Measurements from ENCODE around the gene HRCT1.
A peak's percentile ranks its signal among the peaks of the same experiment; 100 is the strongest.

Gene HRCT1

DNA sequence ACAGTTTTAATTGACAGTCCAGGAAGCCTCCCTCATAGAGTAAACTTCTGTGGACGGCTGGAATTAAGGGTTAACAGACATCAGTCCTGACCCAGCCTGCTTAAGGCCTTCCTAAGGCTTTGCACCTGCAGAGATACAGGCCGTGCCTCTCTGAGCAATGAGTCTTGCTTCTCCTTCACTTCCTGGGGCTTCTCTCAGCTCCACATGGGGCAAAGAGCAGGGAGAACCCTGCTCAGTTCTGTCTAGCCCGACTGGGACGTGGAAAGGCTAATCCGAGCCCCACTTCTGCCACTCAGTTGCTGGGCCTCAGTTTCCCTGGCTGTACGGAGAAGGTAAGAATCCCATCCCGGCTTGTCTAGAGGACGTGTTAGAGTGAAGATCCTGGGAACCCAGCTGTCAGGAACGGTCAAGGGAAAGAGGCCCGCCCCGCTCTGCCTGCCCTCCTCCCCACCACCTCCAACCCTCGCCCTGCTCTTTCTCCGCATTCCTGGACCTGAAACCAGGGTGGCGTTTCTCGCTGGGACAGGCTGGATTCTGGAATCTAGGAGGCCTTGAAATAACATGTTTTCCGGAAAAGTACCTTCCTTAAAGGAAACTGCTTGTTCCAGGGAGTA, 9.8 kb downstream of the HRCT1 start:
- DNase-seq, result no peak
- H3K4me3 Mint-ChIP-seq, result no peak overlapping the region
- H3K27ac Mint-ChIP-seq, result no peak overlapping the region
- CTCF ChIA-PET, result interaction anchor here (1.0 to 2.2 kb wide), 4 partner anchors 9 to 185 kb away, joined by 3 to 6 read pairs (median 4); no protein-coding TSS in a partner anchor
- no peaks in the 10 kb centered on the region for H3K36me3 Mint-ChIP-seq
- peaks cover 15% of the 10 kb centered on the region for H3K4me1 Mint-ChIP-seq
- no peaks in the 10 kb centered on the region for H3K27me3 Mint-ChIP-seq
- no peaks in the 10 kb centered on the region for H3K9me3 Mint-ChIP-seq

- no peaks in the 10 kb centered on the region for H3K27me3 Mint-ChIP-seq
- H3K4me3 Mint-ChIP-seq, result no peak overlapping the region
- no peak for DNase-seq
- CTCF ChIA-PET, result interaction anchor here (1.3 to 1.7 kb wide), 2 partner anchors 28 to 106 kb away, joined by 5 to 6 read pairs; no protein-coding TSS in a partner anchor
- H3K9me3 Mint-ChIP-seq, result no peaks in the 10 kb centered on the region
- H3K27ac Mint-ChIP-seq, result peak overlapping the region; percentile 8
- no peaks in the 10 kb centered on the region for H3K36me3 Mint-ChIP-seq
- H3K4me1 Mint-ChIP-seq, result peaks cover 3% of the 10 kb centered on the region
These were observed 11.3 kb downstream of the HRCT1 start for GRCh38 chr9:35917261-35917660.

DNA sequence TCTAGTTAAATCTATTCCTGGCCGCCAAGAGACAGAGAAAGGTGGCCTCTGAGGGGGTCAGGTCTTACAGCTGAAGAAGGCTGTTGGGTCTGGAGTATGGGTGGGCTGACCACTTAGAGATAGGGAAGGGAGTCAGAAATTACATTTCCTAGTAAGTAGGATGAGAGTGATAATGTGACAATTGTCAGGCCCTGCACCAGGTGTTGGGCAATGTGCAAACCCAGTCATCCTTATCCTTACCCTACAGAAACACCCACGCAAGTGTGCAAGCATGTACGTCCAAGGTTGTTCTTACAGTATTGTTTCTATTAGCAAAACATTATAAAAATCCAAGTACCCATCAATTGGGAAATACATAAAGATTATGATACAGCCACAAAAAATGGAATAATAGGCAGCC, 12.8 kb downstream of the HRCT1 start:
- H3K4me1 Mint-ChIP-seq, result no peaks in the 10 kb centered on the region
- H3K27me3 Mint-ChIP-seq, result no peaks in the 10 kb centered on the region
- no peaks in the 10 kb centered on the region for H3K36me3 Mint-ChIP-seq
- no peak overlapping the region for H3K27ac Mint-ChIP-seq
- H3K9me3 Mint-ChIP-seq, result no peaks in the 10 kb centered on the region
- CTCF ChIA-PET, result interaction anchor here (1.7 kb wide), 1 partner anchor 27 kb away, joined by 6 read pairs; no protein-coding TSS in a partner anchor
- no peak overlapping the region for H3K4me3 Mint-ChIP-seq
- DNase-seq, result no peak

- CTCF ChIA-PET, result interaction anchor here (0.8 to 2.0 kb wide), 4 partner anchors 8 to 37 kb away, joined by 4 to 9 read pairs (median 6); no protein-coding TSS in a partner anchor
- H3K27ac Mint-ChIP-seq, result no peak overlapping the region
- no peak overlapping the region for H3K4me3 Mint-ChIP-seq
These were observed 13.4 kb downstream of the HRCT1 start for GRCh38 chr9:35919212-35920008.

DNA sequence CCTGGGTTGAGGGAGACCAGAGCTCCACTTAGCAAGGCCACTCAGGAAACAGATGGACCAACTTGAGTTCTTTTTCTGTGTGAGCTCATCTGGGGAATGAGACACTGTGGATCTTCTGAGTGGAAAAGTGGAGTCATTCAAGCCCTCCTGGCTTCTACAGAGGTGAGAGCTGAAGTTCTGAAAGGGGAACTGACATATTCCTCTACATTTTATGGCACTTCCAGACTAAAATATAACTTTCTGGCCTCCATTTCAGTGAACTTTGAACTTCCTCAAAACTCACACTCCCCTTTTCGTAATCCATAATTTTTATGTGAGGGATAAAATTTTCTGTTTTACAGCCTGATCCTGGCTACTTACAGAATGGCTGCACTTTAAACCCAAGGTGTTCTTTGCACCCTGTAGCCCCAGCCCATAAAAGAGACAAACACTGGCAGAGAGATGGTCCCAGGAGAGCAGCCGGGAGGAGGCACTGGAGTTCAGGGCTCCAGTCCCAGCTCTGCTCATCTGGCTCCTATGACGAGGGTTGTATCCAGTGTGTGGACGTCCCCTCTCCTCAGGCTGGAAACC, 14.1 kb downstream of the HRCT1 start:
- CTCF ChIA-PET, result interaction anchor here (0.6 to 2.0 kb wide), 5 partner anchors 9 to 36 kb away, joined by 4 to 9 read pairs (median 5); no protein-coding TSS in a partner anchor
- no peaks in the 10 kb centered on the region for H3K4me1 Mint-ChIP-seq

More at GRCh38 chr9:35919212-35920008, 13.4 kb downstream of the HRCT1 start:
- Mint-ChIP-seq H3K36me3 (no peaks in the 10 kb centered on the region), H3K27me3 (no peaks in the 10 kb centered on the region), H3K4me1 (no peaks in the 10 kb centered on the region), H3K9me3 (no peaks in the 10 kb centered on the region)
- no peak for DNase-seq

DNA sequence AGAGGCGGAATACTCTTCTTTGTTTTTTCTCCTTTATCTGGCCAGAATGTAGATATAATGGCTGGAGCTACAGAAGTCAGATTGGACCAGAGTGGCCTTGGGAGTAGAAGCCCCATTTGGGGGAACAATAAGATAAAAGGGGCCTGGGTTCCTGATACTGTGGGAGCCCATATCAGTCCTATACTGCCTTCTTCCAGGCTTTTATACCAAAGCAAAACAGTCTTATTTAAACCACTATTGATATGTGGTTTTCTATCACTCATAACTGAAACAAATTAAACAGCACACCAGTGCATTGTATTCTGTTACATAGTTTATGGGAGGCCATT, 17.6 kb downstream of the HRCT1 start:
- Mint-ChIP-seq H3K36me3 (no peaks in the 10 kb centered on the region), H3K4me3 (no peak overlapping the region), H3K27ac (no peak overlapping the region), H3K4me1 (no peaks in the 10 kb centered on the region), H3K9me3 (no peaks in the 10 kb centered on the region), H3K27me3 (peaks cover 15% of the 10 kb centered on the region)
- DNase-seq, result no peak
- CTCF ChIA-PET, result interaction anchor here (1.3 to 3.1 kb wide), 2 partner anchors 13 to 20 kb away, joined by 4 to 15 read pairs; no protein-coding TSS in a partner anchor

More for the DNA sequence above, 14.1 kb downstream of the HRCT1 start:
- Mint-ChIP-seq H3K27ac (no peak overlapping the region), H3K9me3 (no peaks in the 10 kb centered on the region), H3K4me3 (no peak overlapping the region), H3K27me3 (peaks cover 5% of the 10 kb centered on the region), H3K36me3 (no peaks in the 10 kb centered on the region)
- no peak for DNase-seq

GRCh38 chr9:35923927-35924763, 18.1 kb downstream of the HRCT1 start:
- peaks cover 16% of the 10 kb centered on the region for H3K27me3 Mint-ChIP-seq
- H3K36me3 Mint-ChIP-seq, result no peaks in the 10 kb centered on the region
- CTCF ChIA-PET, result interaction anchor here (1.0 to 3.1 kb wide), 6 partner anchors 9 to 22 kb away, joined by 3 to 15 read pairs (median 4); no protein-coding TSS in a partner anchor
- DNase-seq, result no peak
- no peak overlapping the region for H3K27ac Mint-ChIP-seq
- no peaks in the 10 kb centered on the region for H3K9me3 Mint-ChIP-seq
- no peak overlapping the region for H3K4me3 Mint-ChIP-seq
- H3K4me1 Mint-ChIP-seq, result no peaks in the 10 kb centered on the region

DNA sequence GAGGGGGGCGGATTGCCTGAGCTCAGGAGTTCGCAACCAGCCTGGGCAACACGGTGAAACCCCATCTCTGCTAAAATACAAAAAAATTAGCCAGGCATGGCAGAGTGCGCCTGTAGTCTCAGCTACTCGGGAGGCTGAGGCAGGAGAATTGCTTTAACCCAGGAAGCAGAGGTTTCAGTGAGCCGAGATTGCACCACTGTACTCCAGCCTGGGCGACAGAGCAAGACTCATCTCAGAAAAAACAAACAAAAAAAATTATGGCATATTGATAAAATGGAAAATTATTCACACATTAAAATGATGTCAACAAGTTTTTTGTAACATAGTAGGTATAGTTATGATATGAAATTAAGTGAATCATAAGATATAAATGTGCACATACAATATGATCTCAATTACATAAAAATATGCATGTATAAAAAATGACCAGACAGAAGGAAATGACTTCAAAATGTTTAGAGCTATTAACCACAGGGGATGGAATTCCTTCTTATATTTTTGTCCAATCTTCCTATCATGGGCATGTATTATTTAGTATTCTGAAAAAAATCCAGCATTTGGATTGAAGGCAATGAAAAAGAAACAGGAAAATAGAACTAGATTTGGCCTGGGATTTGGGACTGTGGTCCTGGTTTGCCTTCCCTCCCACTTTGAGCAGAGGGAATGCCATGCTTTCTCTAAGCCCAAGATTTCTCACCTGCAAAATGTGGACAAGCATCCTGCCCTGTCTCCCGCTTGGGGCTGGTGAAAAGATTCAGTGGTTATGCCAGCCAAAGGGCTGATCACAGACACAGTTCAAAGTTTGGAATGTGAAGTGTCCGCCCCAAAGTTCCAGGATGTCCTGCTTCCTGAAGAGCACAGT, 22.8 kb downstream of the HRCT1 start:
- Mint-ChIP-seq H3K27me3 (peaks cover 24% of the 10 kb centered on the region), H3K27ac (no peak overlapping the region), H3K36me3 (no peaks in the 10 kb centered on the region), H3K4me3 (no peak overlapping the region), H3K4me1 (peaks cover 18% of the 10 kb centered on the region), H3K9me3 (no peaks in the 10 kb centered on the region)
- CTCF ChIA-PET, result interaction anchor here (1.0 to 1.5 kb wide), 4 partner anchors 12 to 26 kb away, joined by 3 read pairs; no protein-coding TSS in a partner anchor
- DNase-seq, result no peak

DNA sequence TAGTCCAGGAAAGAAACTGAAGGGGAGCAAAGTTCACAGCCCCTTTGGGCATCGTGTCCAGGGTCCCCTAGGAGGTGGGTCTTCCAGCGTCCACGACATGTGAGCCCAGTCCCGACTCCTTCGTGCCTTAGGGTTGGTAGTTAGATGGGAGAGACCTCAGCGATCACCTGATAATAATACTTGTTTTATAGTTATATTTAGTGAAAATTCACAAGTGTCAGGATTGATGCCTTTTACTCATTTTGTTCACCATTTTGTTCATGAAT, 23.4 kb downstream of the HRCT1 start:
- no peak overlapping the region for H3K27ac Mint-ChIP-seq
- peaks cover 18% of the 10 kb centered on the region for H3K4me1 Mint-ChIP-seq
- DNase-seq, result no peak
- no peak overlapping the region for H3K4me3 Mint-ChIP-seq
- no peaks in the 10 kb centered on the region for H3K9me3 Mint-ChIP-seq
- peaks cover 24% of the 10 kb centered on the region for H3K27me3 Mint-ChIP-seq
- CTCF ChIA-PET, result interaction anchor here (1.0 to 1.1 kb wide), 2 partner anchors 16 to 18 kb away, joined by 3 read pairs; no protein-coding TSS in a partner anchor
- H3K36me3 Mint-ChIP-seq, result no peaks in the 10 kb centered on the region

GRCh38 chr9:35930521-35930920, 24.5 kb downstream of the HRCT1 start:
- Mint-ChIP-seq H3K4me1 (peaks cover 18% of the 10 kb centered on the region), H3K9me3 (no peaks in the 10 kb centered on the region), H3K27ac (no peak overlapping the region), H3K4me3 (no peak overlapping the region), H3K36me3 (no peaks in the 10 kb centered on the region), H3K27me3 (peaks cover 16% of the 10 kb centered on the region)
- CTCF ChIA-PET, result no interaction called here
- no peak for DNase-seq

DNA sequence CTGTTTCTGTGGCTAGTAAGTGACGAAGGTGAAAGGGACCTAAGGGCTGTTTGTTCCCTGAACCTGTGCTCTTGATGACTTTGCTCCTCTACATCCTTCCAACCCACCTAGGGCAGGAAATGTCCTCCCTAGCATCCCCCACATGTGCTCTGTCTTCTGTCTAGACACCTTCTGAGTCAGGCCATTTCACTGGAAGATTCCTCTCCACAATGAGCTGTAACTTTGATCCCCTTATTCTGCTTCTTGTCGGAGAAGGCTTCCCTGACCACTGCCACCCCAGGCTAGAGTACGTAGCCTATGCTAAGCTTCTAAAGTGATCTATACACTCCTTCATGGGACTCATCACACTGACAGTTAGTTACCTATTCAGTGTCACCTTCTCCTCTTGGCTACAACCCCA, 25.0 kb downstream of the HRCT1 start:
- no peak for DNase-seq
- Mint-ChIP-seq H3K36me3 (no peaks in the 10 kb centered on the region), H3K9me3 (no peaks in the 10 kb centered on the region), H3K27me3 (peaks cover 15% of the 10 kb centered on the region), H3K27ac (no peak overlapping the region), H3K4me3 (no peak overlapping the region), H3K4me1 (peaks cover 18% of the 10 kb centered on the region)
- CTCF ChIA-PET, result no interaction called here

DNA sequence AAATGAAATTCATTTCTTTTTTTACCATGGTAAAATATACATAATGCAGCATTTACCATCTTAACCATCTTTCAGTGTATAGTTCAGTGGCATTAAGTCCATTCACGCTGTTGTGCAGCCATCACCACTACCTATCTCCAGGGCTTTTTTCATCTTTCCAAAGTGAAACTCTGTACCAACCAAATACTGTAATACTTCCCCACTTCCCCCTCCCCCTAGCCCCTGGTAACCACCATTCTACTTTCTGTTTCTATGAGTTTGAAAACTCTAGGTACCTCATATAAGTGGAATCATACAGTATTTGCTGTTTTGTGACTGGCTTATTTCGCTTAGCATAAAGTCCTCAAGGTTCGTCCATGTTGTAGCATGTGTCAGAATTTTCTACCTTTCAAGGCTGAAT, 26.7 kb downstream of the HRCT1 start:
- peak; percentile 67 for DNase-seq
- peaks cover 23% of the 10 kb centered on the region for H3K4me1 Mint-ChIP-seq
- H3K36me3 Mint-ChIP-seq, result no peaks in the 10 kb centered on the region
- H3K9me3 Mint-ChIP-seq, result peaks cover 7% of the 10 kb centered on the region
- CTCF ChIA-PET, result interaction anchor here (1.7 kb wide), 1 partner anchor 30 kb away, joined by 5 read pairs; no protein-coding TSS in a partner anchor
- peak overlapping the region; percentile 6 for H3K27ac Mint-ChIP-seq
- H3K4me3 Mint-ChIP-seq, result no peak overlapping the region
- H3K27me3 Mint-ChIP-seq, result peaks cover 9% of the 10 kb centered on the region

- Mint-ChIP-seq H3K4me1 (peaks cover 30% of the 10 kb centered on the region), H3K27me3 (peaks cover 9% of the 10 kb centered on the region), H3K9me3 (peaks cover 7% of the 10 kb centered on the region), H3K36me3 (no peaks in the 10 kb centered on the region), H3K4me3 (no peak overlapping the region), H3K27ac (no peak overlapping the region)
- CTCF ChIA-PET, result interaction anchor here (1.7 kb wide), 1 partner anchor 30 kb away, joined by 5 read pairs; no protein-coding TSS in a partner anchor
- DNase-seq, result no peak
These were observed 27.6 kb downstream of the HRCT1 start for GRCh38 chr9:35933550-35934067.
